NT2/D1 (cell line): Measurements from ENCODE around the gene TRIM15.

Experiments
- SUZ12 ChIP-seq: IDR thresholded peaks from 2 replicates; pipeline ENCODE4 v1.6.1; 2011; ENCODE audit not compliant: insufficient read length, insufficient read depth; ENCODE audit errors: extremely low read depth
- YY1 ChIP-seq: IDR thresholded peaks from 2 replicates; pipeline ENCODE4 v1.6.1; 2011; ENCODE audit not compliant: insufficient read length, insufficient read depth
- ZNF274 ChIP-seq: IDR thresholded peaks from 2 replicates; pipeline ENCODE4 v1.6.1; 2011; ENCODE audit warnings: mild to moderate bottlenecking, low read depth, low read length

DNA sequence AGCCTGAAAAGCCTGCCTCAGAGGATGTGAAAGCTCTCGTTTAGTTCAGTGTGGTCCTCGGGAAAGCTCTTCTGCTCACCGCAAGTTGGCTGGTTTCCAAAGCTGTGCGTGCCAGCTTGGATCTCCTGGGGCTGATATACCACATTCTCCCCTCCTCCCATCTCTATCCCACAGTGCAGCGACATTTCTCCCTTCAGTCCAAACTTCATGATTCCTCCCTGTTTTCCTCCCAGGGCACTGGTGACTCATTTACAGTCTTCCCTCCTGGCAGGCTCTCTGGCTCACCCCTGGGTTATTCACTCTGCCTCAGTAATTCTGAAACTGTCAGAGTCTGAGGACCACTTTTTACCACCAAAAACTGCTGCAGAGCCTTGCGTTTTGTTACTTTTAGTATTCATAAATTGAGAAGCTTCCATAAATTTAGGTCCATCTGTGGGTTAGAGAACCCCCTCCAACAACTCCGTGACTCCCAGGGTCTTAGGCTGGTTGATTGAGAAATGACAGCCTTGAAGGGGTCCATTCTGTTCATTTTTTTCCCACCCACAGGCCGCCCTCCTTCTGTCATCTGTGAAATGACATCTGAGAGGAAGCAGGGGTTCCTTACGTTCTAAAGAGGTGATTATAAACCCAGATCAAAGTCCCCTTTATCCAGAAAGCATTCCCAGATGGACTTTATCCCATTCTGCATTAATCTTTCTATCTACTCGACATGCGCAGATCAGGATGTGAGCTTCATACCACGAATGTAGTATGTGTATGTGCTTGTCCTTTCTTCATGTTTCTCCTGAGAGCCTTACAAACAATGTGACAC, 8.4 kb upstream of the TRIM15 start:
- TF ChIP-seq YY1, result no peak
- TF ChIP-seq ZNF274, result no peak
- TF ChIP-seq SUZ12, result no peak
